SK-N-MC (cell line): ENCODE results near the gene TBCEL.

Experiments used
- EZH2 ChIP-seq: fragments of 200-600 bp; sonication (generic); IDR thresholded peaks from one replicate; pipeline ENCODE4 v1.6.1; 2017; ENCODE audit warnings: antibody characterized with exemption
- POLR2AphosphoS5 ChIP-seq: IDR thresholded peaks from 2 replicates; pipeline ENCODE4 v1.6.1; 2012; ENCODE audit warnings: mild to moderate bottlenecking, low read depth, low read length, borderline replicate concordance

DNA sequence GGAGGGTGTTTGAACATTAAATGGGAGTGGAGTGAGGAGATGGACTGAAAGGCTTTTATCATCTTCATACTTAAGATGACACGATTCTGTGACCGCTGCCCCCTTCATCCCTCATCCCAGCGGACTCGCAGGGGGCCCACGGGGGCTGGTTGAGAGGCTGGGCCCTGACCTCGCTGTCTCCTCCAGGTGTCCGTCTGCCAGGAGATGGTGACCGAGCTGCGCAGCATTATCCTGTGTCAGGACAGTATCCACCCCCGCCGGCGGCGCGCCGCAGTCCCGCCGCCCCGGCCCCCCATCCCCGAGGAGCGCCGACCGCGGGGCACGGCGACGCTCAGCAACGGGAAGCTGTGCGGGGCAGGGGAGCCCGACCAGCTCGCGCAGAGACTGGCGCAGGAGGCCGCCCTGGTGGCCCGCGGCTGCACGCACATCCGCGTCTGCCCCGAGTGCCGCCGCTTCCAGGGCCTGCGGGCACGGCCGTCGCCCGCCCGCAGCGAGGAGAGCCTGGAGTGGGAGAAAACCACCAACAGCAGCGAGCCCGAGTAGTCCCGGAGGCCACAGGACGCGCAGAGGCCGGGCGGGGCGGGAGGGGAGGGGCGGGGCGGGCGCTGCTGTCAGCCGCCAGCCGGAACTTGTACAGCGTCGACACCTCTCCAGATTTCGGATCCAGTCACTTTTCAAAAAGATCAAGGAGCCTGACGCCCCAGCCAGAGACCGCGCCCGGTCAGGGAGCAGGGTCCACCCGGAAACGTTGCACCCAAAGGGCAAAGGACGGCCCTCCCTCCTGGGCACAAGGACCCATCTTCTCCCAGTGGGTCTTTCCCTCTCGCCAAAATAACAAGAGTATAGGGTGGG lies 38.0 kb upstream of the TBCEL start:
- TF ChIP-seq POLR2AphosphoS5 (no peak), EZH2 (no peak)
